Lung (tissue), 12 donors: Measurements from ENCODE around the gene RNF112. TPM values are rescaled to one million over a fixed set of nuclear protein-coding genes. Genes with fewer than 3 reads are reported as not detected.
A peak's percentile ranks its signal among the peaks of the same experiment; 100 is the strongest.

ENCODE experiments used
- ATAC-seq: fragments of 200-7000 bp; cut with Tn5 transposase; one replicate; pipeline ENCODE4 v1.9.1; 2020; ENCODE audit warnings: moderate number of reproducible peaks; ENCODE audit not compliant: insufficient read depth, low FRiP score
- DNase-seq, 3 donors: peaks; one replicate each; pipeline ENCODE4 v3.0.0-alpha.2; 2013 to 2017
- H3K27ac ChIP-seq, 2 donors: one replicate each; pipeline ENCODE4 v1.5.1; 2013; ENCODE audit warnings: mild to moderate bottlenecking in 2 of 2, moderate library complexity in 2 of 2, control low read depth in 1 of 2, inconsistent platforms in 1 of 2, low read depth in 1 of 2, low read length in 1 of 2
- H3K27me3 ChIP-seq, 3 donors: one replicate each; pipeline ENCODE4 v1.5.1; 2013; ENCODE audit warnings: low read length in 2 of 3; ENCODE audit not compliant: control insufficient read depth in 3 of 3, insufficient read depth in 3 of 3
- H3K36me3 ChIP-seq, 4 donors: one replicate each; pipeline ENCODE4 v1.5.1; 2013; ENCODE audit warnings: low read length in 4 of 4, mild to moderate bottlenecking in 1 of 4, moderate library complexity in 1 of 4; ENCODE audit not compliant: control insufficient read depth in 4 of 4, insufficient read depth in 4 of 4
- H3K4me1 ChIP-seq, 5 donors: one replicate each; pipeline ENCODE4 v1.5.1; 2013; ENCODE audit warnings: low read length in 5 of 5, mild to moderate bottlenecking in 2 of 5, moderate library complexity in 1 of 5; ENCODE audit not compliant: control insufficient read depth in 5 of 5, insufficient read depth in 5 of 5
- H3K4me3 ChIP-seq: one replicate; pipeline ENCODE4 v1.5.1; 2013; ENCODE audit warnings: mild to moderate bottlenecking, control low read depth, moderate library complexity
- H3K9ac ChIP-seq, 2 donors: one replicate each; pipeline ENCODE4 v1.5.1; 2013; ENCODE audit warnings: low read length in 2 of 2, control low read depth in 1 of 2; ENCODE audit not compliant: insufficient read depth in 1 of 2
- H3K9me3 ChIP-seq, 4 donors: one replicate each; pipeline ENCODE4 v1.5.1; 2013; ENCODE audit warnings: low read length in 3 of 4, mild to moderate bottlenecking in 1 of 4, moderate library complexity in 1 of 4; ENCODE audit not compliant: control insufficient read depth in 4 of 4, insufficient read depth in 3 of 4
- WGBS, 2 donors: extraction: QIAGEN DNeasy Blood & Tissue Kit; methylation state at CpG; one replicate each; pipeline ENCODE4 v1.1.7; 2013; 5-methylcytosine and 5-hydroxymethylcytosine counted together
- polyA plus RNA-seq, 2 donors: library from polyadenylated mRNA; stranded (reverse); fragments of 200-250 nt; gene quantifications; one replicate each; pipeline ENCODE4 v1.2.1, GENCODE V29; 2013
- total RNA-seq, 2 donors: library from RNA; depleted of rRNA in 1 of 2; stranded (reverse); fragments of >200 nt in 1 of 2; gene quantifications; one replicate each; pipeline ENCODE4 v1.2.1, GENCODE V29; 2014 to 2021
- TF ChIP-seq, protein P1 (sequence below): IDR thresholded peaks from 2 replicates; pipeline ENCODE4 v1.5.1; 2012; ENCODE audit warnings: mild to moderate bottlenecking; ENCODE audit errors: control extremely low read depth, extremely low read depth
- donor health status: control.
- donor health status: control.
- donor health status: Bipolar disorder and iron deficiency.
- donor health status: healthy.
- donor health status: DM: yes; HTN: yes; CAD: no.

The RNF112 gene
- total and polyA plus RNA-seq, 4 donors: 2.4 to 6.9 (median 3.3) TPM

GRCh38 chr17:19369846-19370492 is 41.1 kb upstream of the RNF112 start:
- H3K36me3 ChIP-seq: no peaks in the 10 kb centered on the region
- ATAC-seq (peak; percentile 35), DNase-seq (peak in 1 of 3 donors; percentile 55)
- 54 to 56% methylated on average over 12 of the region's 12 CpGs for WGBS, 2 donors
- TF ChIP-seq, protein P1, sequence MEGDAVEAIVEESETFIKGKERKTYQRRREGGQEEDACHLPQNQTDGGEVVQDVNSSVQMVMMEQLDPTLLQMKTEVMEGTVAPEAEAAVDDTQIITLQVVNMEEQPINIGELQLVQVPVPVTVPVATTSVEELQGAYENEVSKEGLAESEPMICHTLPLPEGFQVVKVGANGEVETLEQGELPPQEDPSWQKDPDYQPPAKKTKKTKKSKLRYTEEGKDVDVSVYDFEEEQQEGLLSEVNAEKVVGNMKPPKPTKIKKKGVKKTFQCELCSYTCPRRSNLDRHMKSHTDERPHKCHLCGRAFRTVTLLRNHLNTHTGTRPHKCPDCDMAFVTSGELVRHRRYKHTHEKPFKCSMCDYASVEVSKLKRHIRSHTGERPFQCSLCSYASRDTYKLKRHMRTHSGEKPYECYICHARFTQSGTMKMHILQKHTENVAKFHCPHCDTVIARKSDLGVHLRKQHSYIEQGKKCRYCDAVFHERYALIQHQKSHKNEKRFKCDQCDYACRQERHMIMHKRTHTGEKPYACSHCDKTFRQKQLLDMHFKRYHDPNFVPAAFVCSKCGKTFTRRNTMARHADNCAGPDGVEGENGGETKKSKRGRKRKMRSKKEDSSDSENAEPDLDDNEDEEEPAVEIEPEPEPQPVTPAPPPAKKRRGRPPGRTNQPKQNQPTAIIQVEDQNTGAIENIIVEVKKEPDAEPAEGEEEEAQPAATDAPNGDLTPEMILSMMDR: no peak
- peaks cover 0 to 20% (median 4%) of the 10 kb centered on the region in 5 donors for H3K4me1 ChIP-seq
- no peak overlapping the region for H3K9ac ChIP-seq
- H3K9me3 ChIP-seq: no peaks in the 10 kb centered on the region
- H3K4me3 ChIP-seq: no peak overlapping the region
- H3K27me3 ChIP-seq: no peaks in the 10 kb centered on the region
- peak overlapping the region in 1 of 2 donors; percentile 37 for H3K27ac ChIP-seq

DNA sequence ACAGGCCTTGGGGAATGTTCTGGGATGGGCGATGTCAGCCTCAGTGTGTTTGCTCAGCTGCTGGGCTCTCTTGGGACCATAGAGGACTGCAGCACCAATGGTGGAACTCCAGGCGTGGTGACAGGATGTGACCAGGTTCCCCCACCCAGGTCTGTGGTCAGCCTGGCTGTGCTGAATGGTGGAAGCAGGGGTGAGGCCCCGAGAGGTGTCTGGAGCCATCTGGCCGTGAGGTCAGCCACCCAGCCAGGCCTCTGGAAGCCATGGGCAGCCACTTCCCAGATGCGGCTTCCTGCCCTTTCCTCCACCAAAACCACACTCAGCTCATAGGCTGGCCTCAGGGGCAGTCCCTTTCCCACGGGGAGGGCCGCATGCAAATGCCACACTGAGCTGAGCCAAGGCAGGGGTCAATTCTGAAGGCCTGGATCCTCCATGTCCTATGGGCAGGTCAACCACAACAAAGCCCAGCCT is 40.5 kb upstream of the RNF112 start:
- peak; percentile 61 for ATAC-seq
- no peaks in the 10 kb centered on the region for H3K9me3 ChIP-seq
- no peaks in the 10 kb centered on the region for H3K36me3 ChIP-seq
- DNase-seq: no peak
- no peaks in the 10 kb centered on the region for H3K27me3 ChIP-seq
- H3K27ac ChIP-seq: peak overlapping the region in 1 of 2 donors; percentile 37
- H3K4me3 ChIP-seq: no peak overlapping the region
- peaks cover 0 to 20% (median 5%) of the 10 kb centered on the region in 5 donors for H3K4me1 ChIP-seq
- H3K9ac ChIP-seq: no peak overlapping the region
- 39 to 62% methylated on average over 7 of the region's 7 CpGs for WGBS, 2 donors
- TF ChIP-seq, protein P1: no peak

DNA sequence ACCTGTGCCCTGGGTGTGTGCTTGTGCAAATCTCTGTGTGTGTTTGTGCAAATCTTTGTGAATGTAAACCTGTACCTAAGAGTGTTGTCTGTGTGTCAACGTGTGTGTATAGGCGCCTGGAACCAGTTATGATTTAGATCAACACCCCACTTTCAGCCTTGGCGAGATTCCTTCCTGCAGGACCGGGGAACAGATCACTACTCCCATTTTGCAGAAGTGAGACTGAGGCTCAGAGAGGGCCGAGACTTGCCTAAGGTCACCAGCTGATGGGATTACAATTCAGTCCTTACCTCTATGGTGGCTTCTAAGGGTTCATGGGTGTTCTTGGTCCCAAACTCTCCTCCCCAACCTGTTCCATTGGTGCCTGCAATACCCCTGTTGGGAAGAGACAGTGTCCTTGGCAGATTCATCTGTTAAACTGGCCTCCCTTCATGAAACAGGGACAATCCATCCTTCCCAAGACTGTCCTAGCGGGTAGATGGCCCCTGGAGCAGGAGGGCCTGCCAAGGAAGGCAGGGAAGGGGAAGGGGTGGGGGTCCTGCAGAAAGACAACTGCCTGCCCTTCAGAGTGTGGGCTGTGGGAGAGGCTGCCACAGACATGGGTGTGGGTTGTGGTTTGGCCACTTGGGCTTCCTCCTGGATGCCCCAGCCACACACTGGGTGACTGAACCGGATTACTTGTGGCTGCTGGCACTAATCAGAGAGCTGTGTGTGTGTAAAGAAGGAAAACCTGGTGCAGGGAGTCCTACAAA is 39.6 kb upstream of the RNF112 start:
- Histone ChIP-seq H3K36me3 (no peaks in the 10 kb centered on the region), H3K9ac (no peak overlapping the region), H3K27ac (peak overlapping the region in 1 of 2 donors; percentile 37), H3K9me3 (no peaks in the 10 kb centered on the region), H3K4me1 (peaks cover 0 to 20% (median 10%) of the 10 kb centered on the region in 5 donors), H3K27me3 (no peaks in the 10 kb centered on the region), H3K4me3 (no peak overlapping the region)
- WGBS, 2 donors: 73% methylated on average over 7 of the region's 7 CpGs
- ATAC-seq (no peak), DNase-seq (no peak)
- TF ChIP-seq, protein P1: no peak
